Measurements from ENCODE around the gene PLK5.
A peak's percentile ranks its signal among the peaks of the same experiment; 100 is the strongest.
"Not testable (repeated sequence)": the region's sequence is repeated elsewhere in the genome, so short reads cannot be mapped to it uniquely, and the experiment has no call there.

PLK5 gene

DNA sequence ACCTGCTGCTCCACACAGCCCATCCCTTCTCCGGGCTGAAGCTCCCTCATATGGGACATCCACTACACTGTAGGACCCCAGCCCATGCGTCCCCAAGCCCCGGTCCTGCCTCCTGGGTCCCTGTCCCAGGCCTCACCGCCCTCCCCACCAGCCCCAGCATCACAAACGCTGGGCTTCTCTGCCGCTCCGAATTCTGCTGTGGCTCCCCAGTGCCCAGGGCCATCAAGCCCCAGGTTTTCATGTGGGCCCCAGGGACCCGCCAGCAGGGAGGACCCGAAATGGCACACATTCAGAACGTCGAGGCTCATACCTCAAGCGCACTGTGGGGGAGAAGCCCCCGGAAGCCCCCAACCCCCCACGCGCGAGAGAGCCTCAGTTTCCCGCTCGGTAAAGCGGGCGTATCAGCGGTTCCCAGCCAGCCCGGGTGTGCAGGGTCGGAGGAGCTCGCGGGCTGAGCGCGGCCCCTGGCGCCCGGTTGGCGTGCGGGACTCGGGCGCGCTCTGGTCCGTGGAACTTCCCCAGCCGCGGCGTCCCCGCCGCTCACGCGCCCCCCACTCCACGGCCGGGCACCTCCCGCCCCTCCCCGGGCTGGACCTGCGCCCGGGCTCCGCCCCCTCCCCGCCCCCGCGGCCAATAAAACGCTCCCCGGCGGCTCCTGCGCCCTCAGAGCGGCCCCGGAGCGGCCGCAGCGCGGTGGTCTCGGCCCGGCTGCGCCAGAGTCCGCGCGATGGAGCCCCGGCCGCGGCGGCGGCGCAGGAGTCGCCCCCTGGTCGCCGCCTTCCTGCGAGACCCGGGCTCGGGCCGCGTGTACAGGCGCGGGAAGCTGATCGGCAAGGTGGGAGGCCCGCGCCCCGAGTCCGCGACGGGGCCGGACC is at the start of gene PLK5:
PLK5 (plus strand) TSS at position 666 of the 875 bp plus-strand sequence. CDS start 2,920 bp downstream, outside the sequence.
- no peak for DNase-seq

DNA sequence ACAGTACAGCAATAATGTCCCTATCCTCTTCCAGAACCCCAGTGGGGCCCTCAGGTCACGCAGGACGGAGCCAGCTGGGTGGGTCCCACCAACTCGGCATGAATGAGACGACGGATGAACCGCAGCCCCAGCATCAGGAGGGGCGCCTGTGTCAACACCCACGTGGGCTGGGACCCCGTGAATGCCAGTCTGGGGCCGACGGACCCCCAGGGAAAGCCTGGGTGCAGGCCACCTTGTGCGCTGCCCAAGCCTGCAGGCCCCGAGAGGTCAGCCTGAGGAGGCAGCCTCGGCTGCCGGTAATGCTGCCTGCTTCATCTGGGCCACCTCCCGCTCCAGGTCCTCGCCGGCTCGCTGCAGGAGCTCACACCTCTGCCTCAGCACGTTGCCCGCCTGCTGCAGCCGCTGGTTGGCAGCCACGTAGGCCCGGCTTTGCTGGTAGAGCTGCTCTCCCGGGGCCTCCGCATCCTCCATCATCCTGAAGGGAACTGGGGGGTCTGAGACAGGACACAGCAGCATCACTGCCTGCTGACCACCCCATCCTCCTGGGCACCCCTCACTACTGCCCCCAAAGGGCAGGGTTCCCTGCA is 49.0 kb upstream of the PLK5 start:
- DNase-seq, result no peak

GRCh38 chr19:1475751-1476437 is 48.0 kb upstream of the PLK5 start:
- DNase-seq, result no peak

- DNase-seq, result not testable (repeated sequence)
Observed at GRCh38 chr19:1477056-1477455, 46.8 kb upstream of the PLK5 start.

DNA sequence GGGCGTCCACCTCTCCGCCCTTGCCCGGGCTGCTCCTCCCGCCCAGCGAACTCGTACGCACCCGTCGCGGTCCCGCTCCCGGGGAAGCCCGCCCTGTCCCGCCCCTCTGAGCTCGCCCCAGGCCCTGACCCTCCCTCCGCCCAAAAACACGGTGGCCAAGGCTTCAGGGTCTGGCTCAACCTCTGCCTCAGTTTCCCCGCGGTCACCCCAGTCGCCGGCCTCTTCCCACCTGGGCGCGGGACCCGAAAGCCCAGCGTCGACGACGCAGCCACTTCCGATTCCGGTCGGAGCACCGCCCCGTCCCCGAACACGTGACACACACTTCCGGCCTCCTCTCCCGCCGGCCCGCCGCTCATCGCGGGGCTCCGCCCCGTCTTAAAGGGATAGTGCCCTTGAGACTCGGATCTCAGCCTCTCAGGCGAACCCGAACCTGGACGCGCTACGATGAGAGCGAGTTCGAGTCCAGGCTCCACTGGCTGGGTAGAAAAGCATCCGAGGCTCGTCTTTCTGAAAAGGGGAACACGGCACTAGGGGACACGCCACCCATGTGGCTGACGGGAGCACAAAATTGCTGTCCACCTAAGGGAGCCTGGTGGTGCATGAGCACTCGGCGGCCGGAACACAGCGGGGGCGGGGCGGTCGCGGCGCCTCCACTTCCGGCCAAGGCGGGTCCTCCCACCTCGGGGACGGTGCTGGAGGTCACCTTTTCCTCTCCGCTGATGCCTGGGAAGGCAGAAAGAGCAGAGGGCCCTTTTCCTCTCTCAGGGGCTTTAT is 44.8 kb upstream of the PLK5 start, which contains the start of gene C19orf25:
C19orf25 (minus strand) TSS at position 282 of the 774 bp plus-strand sequence. CDS start 312 bp downstream, outside the sequence.
- peak; percentile 86 for DNase-seq

DNA sequence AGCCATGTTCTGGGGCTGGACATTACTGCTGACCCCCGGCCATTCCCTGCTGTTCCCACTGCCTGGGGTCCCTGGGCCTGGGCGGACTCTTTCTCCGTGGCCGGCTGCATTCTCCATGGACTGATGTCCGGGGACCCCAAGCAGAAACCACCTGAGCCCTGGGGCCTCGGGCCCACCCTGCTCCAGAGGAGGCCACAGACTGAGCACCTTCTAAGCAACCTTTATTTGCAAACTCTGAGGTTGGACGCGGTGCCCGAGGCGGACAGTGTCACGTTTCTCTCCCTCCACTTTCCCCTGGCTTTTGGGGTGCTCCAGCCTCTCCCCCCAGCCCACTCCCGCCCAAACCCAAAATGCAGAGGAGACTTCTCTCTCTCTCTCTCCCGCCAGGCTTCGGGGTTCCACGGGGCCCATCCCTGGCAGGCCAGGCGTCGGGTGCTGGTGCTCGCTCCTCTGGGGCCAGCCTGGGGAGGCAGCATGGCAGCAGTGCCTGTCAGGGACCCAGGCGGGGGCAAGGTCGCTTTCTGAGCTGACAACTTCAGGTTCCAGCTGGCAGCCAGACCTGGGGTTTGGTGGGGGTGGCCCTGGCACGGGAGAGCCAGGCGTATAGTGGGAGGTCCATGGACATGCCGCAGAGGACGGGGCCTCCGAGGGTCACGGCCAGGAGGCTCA is 42.5 kb upstream of the PLK5 start:
- DNase-seq, result no peak

DNA sequence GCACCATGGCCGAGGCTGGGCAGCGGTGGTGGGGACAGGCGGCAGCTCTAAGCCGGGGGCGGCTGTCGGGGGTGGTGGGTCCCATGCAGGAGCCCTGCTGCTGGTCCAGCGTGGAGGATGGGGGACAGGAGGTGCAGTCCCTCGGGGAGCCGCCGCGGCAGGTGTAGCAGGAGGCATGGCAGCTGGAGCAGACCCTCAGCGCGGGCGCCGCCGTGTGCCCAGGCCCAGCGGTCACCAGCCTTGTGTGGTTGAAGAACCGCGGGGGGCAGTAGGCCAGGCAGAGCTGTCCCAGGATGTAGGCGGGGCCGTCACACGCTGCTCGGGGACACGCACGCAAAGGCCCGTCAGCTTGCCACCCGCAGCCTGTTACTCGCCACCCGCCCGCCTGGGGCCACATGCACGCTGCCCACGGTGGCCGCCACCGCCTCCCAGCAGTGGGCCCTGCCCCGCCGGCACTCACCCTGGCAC is 42.0 kb upstream of the PLK5 start:
- DNase-seq, result no peak

DNA sequence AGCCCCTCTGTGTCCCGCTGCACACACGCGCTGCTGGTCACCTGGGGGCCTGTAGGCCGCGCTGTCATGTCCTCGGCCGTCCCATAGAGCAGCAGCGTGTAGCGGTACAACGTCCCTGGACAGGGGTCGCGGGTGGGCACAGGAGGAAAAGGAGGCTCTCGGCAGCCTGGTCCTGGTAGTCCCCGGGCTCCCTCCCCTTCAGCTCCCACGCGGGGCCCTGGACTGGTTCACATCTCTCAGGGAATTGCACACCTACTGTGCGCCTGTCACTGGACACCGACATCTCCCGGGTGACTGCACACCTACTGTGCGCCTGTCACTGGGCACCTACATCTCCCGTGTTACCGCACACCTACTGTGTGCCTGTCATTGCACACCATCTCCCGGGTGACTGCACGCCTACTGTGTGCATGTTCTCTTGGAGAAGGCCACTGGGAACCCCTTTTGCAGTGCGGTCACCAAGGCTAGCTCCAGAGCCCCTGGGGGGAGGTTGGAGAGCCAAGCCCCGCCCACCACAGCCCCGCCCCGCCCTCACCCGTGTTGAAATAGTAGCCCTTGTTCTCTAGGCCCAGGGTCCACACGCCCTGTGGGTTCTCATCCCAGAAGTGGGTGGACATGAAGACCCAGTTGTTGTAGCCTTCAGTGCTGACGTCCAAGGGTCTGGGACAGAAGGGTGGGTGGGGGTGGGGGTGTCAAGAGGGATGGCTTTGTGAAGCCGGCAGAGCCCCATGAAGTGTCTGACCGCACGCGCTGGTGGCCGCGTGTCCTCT is 41.3 kb upstream of the PLK5 start:
- DNase-seq, result no peak

- DNase-seq, result no peak
Observed at GRCh38 chr19:1483131-1483978, 40.5 kb upstream of the PLK5 start.

DNA sequence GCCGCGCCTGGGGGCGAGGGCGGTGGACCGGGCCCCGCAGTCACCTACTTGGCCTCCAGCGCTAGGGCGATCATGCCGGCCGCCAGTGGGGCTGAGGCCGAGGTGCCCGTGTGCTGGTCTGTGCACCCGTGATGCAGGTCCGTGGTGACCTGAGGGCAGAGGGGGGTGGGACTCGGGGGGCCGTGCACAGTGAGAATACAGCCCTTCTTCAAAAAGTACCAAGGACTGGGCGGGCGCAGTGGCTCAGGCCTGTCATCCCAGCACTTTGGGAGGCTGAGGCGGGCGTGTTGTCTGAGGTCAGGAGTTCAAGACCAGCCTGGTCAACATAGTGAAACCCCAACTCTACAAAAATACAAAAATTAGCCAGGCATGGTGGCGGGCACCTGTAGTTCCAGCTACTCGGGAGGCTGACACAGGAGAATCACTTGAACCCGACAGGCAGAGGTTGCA is 39.9 kb upstream of the PLK5 start:
- DNase-seq, result no peak

GRCh38 chr19:1486720-1487575 is 36.9 kb upstream of the PLK5 start:
- DNase-seq, result no peak

GRCh38 chr19:1487576-1488281 is 36.1 kb upstream of the PLK5 start:
- DNase-seq, result no peak

- DNase-seq, result no peak
Observed at GRCh38 chr19:1488282-1488601, 35.6 kb upstream of the PLK5 start.

- DNase-seq, result no peak
Observed at GRCh38 chr19:1489463-1490310, 34.2 kb upstream of the PLK5 start.

DNA sequence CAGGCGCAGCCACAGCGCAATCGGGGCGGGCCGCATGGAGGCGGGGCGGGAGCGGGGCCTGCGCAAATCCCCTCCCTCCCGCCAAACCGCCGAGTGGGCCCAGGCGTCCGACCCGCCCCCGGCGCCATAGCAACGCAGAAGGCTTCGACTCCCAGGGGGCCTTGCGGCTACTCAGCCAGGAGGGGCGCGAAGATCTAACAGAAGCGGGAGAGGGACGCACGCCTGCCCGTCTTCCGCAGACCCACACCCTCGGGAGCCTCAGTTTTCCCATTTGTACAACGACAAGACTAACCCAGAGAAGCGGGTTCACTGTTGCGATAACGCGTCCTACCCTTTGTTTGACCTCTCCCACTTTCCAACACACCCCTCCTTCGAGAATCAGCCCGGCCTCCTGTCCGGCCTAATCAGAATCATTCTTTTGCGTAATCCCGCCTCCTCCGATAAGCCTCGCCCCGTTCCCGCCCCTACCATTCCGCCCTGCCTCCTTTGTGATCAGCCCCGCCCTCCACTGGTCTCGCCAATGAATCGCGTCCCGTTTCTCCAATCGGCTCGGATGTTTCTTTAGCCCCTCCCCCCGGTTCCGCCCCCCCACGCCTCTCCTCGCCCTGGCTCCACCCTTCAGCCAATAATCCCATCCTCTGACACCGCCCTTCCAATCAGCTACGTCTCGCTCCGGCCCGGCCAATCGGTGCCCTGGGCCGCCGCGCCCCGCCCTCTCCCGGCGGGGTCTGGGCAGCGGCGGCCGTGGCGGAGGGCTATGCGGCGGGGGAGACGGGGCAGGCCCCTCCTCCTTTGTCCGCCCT is 33.4 kb upstream of the PLK5 start, which contains the start of gene PCSK4:
PCSK4 (minus strand) TSS at position 40 of the 803 bp plus-strand sequence; CDS start at position 36, 4 bp downstream.
- peak; percentile 98 for DNase-seq

DNA sequence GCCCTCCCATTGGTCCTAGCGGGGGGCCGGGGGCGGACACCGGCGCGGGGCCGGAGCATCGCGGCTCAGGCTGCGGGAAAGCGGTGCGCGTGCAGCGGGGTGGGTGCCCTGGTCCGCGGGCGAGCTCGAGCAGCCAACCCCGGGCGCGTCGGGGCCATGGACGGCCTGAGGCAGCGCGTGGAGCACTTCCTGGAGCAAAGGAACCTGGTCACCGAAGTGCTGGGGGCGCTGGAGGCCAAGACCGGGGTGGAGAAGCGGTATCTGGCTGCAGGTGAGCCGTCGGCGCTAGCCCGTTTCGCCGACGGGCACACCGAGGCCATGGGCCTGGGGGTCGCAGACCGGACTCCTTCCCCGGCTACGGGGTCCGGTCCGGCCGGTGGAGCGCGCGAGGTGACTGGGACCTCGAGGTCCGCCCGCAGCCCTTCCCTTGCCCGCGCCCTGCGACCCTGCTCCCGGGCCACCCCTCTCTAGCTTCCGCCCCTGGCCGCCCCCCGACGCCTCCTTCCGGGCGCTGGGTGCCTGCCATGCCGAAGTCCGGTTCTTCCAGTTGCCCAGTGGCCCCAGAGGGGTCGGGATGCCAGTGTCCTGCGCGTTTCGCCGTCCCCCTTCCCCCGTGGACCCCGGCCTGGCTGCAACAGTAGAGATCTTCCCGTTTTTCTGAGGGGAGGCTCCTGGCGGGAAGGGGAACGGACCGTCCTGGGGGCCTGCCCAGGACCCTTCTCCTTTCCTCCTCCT is 32.6 kb upstream of the PLK5 start, which contains the start of gene REEP6:
REEP6 (plus strand) TSS at position 68 of the 735 bp plus-strand sequence; CDS start at position 157, 89 bp downstream.
- no peak for DNase-seq
